Measurements from ENCODE around the gene GUK1.
A peak's percentile ranks its signal among the peaks of the same experiment; 100 is the strongest.

DNA sequence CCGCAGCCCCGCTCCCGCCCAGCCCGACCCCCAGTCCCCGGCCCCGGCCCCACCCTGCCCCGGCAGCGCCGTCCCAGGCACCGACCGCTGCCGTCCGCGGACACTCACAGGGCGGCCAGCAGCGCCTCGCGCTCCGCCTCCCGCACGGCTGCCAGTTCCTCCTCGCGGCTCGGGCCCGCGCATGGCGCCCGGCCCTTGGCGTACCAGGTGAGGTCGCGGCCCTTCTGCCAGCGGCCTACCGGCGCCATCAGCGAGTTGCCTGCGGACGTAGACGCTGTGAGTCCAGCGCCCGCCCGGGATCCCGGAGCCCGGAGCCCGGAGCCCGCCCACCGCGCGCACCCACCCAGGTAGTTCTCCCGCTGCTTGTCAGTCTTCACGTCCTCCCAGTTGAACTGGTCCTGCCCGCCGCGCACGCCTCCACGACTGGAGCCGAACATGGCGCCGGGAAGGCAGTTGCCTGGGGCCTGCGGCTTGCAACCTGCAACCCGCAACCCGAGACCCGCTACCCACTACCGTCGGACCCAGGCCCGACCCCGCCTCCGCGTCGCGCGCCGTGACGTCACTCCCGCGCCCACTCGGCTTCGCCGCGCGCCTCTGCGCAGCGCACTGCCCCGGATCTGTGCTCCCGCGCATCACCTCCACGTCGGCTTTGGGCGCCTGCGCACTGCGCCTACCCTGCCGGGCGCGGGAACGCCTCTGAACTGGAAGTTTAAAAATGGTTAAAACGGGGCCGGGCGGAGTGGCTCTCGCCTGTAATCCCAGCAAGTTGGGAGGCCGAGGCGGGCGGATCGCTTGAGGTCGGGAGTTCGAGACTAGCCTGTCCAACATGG is 37.1 kb upstream of the GUK1 start, which contains the start of gene C1orf35:
- TF ChIP-seq EZH2 (IDR thresholded peaks at IDR 0.05; ENCODE audit: low read depth, unreplicated experiment) = no peak
- TF ChIP-seq, protein P1, sequence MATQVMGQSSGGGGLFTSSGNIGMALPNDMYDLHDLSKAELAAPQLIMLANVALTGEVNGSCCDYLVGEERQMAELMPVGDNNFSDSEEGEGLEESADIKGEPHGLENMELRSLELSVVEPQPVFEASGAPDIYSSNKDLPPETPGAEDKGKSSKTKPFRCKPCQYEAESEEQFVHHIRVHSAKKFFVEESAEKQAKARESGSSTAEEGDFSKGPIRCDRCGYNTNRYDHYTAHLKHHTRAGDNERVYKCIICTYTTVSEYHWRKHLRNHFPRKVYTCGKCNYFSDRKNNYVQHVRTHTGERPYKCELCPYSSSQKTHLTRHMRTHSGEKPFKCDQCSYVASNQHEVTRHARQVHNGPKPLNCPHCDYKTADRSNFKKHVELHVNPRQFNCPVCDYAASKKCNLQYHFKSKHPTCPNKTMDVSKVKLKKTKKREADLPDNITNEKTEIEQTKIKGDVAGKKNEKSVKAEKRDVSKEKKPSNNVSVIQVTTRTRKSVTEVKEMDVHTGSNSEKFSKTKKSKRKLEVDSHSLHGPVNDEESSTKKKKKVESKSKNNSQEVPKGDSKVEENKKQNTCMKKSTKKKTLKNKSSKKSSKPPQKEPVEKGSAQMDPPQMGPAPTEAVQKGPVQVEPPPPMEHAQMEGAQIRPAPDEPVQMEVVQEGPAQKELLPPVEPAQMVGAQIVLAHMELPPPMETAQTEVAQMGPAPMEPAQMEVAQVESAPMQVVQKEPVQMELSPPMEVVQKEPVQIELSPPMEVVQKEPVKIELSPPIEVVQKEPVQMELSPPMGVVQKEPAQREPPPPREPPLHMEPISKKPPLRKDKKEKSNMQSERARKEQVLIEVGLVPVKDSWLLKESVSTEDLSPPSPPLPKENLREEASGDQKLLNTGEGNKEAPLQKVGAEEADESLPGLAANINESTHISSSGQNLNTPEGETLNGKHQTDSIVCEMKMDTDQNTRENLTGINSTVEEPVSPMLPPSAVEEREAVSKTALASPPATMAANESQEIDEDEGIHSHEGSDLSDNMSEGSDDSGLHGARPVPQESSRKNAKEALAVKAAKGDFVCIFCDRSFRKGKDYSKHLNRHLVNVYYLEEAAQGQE (IDR thresholded peaks at IDR 0.05; ENCODE audit: unreplicated experiment) = no peak
- TF ChIP-seq, protein P2, sequence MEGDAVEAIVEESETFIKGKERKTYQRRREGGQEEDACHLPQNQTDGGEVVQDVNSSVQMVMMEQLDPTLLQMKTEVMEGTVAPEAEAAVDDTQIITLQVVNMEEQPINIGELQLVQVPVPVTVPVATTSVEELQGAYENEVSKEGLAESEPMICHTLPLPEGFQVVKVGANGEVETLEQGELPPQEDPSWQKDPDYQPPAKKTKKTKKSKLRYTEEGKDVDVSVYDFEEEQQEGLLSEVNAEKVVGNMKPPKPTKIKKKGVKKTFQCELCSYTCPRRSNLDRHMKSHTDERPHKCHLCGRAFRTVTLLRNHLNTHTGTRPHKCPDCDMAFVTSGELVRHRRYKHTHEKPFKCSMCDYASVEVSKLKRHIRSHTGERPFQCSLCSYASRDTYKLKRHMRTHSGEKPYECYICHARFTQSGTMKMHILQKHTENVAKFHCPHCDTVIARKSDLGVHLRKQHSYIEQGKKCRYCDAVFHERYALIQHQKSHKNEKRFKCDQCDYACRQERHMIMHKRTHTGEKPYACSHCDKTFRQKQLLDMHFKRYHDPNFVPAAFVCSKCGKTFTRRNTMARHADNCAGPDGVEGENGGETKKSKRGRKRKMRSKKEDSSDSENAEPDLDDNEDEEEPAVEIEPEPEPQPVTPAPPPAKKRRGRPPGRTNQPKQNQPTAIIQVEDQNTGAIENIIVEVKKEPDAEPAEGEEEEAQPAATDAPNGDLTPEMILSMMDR (conservative IDR thresholded peaks at IDR 0.05; ENCODE audit: low read depth in 2 of 2) = no peak
- TF ChIP-seq ZNF114 (CRISPR knock-in tag; IDR thresholded peaks at IDR 0.05) = no peak
- TF ChIP-seq POLR2AphosphoS5 (IDR thresholded peaks at IDR 0.05; ENCODE audit: low read depth) = peak; percentile 95
- no peak for TF ChIP-seq STAT1 (IDR thresholded peaks at IDR 0.05; ENCODE audit: unreplicated experiment)
- TF ChIP-seq CREB1 (CRISPR knock-in tag; IDR thresholded peaks at IDR 0.05; ENCODE audit: low read depth) = peak; percentile 99
- TF ChIP-seq, protein P3, sequence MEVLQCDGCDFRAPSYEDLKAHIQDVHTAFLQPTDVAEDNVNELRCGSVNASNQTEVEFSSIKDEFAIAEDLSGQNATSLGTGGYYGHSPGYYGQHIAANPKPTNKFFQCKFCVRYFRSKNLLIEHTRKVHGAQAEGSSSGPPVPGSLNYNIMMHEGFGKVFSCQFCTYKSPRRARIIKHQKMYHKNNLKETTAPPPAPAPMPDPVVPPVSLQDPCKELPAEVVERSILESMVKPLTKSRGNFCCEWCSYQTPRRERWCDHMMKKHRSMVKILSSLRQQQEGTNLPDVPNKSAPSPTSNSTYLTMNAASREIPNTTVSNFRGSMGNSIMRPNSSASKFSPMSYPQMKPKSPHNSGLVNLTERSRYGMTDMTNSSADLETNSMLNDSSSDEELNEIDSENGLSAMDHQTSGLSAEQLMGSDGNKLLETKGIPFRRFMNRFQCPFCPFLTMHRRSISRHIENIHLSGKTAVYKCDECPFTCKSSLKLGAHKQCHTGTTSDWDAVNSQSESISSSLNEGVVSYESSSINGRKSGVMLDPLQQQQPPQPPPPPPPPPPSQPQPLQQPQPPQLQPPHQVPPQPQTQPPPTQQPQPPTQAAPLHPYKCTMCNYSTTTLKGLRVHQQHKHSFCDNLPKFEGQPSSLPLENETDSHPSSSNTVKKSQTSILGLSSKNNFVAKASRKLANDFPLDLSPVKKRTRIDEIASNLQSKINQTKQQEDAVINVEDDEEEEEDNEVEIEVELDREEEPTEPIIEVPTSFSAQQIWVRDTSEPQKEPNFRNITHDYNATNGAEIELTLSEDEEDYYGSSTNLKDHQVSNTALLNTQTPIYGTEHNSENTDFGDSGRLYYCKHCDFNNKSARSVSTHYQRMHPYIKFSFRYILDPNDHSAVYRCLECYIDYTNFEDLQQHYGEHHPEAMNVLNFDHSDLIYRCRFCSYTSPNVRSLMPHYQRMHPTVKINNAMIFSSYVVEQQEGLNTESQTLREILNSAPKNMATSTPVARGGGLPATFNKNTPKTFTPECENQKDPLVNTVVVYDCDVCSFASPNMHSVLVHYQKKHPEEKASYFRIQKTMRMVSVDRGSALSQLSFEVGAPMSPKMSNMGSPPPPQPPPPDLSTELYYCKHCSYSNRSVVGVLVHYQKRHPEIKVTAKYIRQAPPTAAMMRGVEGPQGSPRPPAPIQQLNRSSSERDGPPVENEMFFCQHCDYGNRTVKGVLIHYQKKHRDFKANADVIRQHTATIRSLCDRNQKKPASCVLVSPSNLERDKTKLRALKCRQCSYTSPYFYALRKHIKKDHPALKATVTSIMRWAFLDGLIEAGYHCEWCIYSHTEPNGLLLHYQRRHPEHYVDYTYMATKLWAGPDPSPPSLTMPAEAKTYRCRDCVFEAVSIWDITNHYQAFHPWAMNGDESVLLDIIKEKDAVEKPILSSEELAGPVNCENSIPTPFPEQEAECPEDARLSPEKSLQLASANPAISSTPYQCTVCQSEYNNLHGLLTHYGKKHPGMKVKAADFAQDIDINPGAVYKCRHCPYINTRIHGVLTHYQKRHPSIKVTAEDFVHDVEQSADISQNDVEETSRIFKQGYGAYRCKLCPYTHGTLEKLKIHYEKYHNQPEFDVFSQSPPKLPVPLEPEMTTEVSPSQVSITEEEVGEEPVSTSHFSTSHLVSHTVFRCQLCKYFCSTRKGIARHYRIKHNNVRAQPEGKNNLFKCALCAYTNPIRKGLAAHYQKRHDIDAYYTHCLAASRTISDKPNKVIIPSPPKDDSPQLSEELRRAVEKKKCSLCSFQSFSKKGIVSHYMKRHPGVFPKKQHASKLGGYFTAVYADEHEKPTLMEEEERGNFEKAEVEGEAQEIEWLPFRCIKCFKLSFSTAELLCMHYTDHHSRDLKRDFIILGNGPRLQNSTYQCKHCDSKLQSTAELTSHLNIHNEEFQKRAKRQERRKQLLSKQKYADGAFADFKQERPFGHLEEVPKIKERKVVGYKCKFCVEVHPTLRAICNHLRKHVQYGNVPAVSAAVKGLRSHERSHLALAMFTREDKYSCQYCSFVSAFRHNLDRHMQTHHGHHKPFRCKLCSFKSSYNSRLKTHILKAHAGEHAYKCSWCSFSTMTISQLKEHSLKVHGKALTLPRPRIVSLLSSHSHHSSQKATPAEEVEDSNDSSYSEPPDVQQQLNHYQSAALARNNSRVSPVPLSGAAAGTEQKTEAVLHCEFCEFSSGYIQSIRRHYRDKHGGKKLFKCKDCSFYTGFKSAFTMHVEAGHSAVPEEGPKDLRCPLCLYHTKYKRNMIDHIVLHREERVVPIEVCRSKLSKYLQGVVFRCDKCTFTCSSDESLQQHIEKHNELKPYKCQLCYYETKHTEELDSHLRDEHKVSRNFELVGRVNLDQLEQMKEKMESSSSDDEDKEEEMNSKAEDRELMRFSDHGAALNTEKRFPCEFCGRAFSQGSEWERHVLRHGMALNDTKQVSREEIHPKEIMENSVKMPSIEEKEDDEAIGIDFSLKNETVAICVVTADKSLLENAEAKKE (CRISPR knock-in tag; IDR thresholded peaks at IDR 0.05) = no peak

All from GM23338 (cell line).